Hypothalamus (tissue), 51 donors: ENCODE results near the gene TRPM5.

ENCODE experiments used
- DNase-seq, 51 donors: peaks; one replicate each; lab custom pipeline; 2025; lab: John Stamatoyannopoulos, UW

TRPM5 gene

DNA sequence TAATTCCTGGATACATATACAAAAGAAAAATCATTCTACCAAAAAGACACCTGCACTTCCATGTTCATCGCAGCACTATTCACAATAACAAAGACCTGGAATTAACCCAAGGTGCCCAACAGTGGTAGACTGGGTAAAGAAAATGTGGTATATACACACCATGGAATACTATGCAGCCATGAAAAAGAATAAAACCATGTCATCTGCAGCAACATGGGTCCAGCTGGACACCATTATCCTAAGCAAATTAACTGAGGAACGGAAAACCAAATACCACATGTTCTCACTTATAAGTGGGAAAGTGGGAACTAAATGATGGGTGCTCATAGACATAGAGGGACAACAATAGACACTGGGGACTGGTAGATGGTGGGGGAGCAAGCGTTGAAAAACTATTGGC, 4.5 kb downstream of the TRPM5 start:
- no peak for DNase-seq

DNA sequence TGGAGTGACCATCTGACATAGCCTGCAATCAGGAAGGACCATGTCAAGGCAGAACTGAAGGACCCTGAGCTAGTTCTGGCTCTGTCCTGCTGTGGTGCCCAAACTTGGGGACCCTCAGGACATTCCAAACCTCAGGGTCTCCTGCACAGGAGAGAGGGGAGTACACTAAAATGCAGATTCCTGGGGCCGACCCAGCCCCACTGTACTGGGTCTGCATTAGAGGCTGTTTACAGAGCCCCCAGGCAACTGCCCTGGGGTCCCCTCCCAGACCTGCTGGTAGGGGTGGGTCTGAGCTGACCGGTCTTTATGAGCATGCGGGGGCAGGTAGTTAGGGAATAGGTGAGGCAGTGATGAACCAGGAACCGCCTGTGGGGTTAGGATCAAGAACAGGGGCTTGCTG, 6.8 kb downstream of the TRPM5 start:
- DNase-seq: no peak

DNA sequence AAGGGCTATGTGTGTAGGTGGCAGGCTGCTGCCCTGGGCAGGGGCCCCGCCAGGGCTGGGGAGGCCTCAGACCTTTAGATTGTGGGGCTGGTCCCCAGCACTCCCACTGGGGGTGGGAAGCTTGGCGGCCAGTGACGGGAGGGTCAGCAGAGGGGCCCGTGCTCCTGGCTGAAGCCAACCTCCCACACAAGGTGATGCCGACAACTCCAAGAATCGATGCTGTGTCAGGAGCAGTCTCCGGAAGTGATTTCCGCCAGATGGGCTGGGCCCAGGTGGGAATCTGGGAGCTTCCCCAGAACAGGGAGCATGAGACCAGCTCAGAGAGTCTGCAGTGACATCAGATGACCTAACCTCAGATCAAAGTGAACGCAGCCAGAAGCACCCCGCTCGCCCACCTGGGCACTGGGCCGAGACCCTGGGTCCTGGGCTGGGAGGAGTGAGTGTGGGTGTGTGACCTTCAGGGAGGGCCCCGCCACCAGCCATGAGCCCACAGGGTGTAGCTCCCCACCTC, 7.7 kb downstream of the TRPM5 start:
- no peak for DNase-seq

DNA sequence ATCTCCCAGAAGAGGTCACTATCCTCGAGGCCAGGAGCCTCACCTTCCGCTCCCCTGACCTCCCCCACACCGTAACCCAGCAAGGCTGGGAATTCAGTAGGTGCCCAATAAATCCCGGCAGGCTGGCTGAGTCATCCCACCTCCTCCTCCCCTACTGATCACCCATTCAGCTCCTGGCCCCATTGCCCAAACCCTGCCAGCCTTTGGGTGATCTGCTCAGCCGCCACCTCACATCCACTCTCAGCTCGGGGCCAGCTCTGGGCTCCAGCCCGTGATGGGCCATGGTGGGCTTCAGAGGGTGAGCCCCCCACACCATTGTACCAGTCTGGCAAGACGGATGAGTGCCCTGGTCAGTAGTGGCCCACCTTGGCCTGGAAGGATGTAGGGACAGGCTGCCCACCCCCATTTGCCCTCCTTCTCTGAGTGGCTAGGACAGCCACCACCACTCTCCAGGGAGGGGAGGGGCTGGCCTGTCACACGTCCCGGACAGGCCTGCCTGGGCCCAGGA, 8.2 kb downstream of the TRPM5 start:
- no peak for DNase-seq

DNA sequence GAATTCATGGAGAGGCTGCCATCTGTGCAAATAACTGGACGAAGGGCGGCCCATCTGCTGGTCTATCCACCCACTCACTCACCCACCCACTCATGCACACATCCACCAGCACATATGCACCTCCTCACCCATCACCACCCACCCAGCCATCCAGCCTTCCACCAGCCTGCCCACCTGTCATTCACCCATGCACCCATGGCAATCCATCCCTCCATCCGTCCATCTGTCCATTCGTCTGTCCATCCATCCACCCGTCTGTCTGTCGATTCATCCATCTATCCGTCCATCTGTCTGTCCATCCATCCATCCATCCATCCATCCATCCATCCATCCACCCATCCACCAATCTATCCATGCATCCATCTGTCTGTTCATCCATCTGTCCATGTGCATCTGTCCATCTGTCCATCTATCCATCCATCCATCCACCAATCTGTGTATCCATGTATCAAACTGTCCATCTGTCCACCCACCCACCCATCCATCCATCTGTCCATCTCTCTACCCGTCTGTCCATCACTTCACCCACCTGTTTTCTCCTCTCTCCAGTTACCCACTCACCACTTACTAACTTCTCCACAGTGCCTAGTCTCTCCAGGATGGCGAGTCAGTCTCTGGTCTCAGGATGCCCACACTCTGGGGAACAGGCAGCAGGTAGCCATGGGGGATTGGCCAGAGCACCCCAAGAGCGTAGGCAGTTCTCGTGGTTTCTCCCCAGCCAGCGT, 8.9 kb downstream of the TRPM5 start:
- DNase-seq: no peak

DNA sequence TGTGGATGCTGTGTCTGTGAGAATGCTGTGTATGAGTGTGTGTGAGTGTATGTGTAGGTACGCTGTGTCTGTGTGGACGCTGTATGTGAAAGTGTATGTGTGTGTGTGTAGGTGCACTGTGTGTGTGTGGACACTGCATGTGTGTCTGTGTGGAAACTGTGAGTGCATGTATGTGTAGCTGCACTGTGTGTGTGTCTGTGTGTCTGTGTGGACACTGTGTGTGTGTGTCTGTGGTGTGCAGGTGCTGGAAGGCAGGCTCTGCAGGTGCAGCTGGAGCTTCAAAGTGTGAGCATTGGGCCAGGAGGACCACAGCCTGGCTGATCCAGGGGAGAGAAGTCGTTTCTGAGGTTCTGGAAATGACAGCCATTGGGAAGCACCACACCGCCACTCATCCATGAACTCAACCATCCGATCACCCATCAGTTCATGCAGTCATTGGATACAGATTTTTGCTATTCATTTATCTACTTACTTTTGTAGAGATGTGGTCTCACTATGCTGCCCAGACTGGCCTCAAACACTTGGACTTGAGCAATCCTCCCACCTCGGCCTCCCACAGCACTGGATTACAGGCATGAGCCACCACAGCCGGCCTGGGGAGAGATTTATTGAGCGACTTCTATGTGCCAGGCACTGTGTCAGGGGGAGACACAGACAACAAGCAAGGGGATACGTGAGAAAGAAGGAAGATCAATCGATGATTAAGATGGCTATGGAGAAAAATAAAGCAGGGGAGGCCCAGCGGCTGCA, 9.6 kb downstream of the TRPM5 start:
- DNase-seq: no peak

DNA sequence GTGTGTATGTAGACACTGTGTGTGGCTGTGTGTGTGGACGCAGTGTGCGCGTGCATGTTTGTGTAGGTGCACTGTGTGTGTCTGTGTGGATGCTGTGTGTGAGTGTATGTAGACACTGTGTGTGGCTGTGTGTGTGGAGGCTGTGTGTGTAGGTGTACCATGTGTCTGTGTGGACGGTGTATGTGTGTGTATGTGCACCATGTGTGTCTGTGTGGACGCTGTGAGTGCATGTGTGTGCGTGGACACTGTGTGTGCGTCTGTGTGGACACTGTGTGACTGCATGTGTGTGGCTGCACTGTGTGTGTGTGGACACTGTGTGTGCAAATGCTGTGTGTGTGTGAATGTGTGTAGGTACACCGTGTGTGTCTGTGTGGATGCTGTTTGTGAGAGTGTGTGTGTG, 10.3 kb downstream of the TRPM5 start:
- no peak for DNase-seq

DNA sequence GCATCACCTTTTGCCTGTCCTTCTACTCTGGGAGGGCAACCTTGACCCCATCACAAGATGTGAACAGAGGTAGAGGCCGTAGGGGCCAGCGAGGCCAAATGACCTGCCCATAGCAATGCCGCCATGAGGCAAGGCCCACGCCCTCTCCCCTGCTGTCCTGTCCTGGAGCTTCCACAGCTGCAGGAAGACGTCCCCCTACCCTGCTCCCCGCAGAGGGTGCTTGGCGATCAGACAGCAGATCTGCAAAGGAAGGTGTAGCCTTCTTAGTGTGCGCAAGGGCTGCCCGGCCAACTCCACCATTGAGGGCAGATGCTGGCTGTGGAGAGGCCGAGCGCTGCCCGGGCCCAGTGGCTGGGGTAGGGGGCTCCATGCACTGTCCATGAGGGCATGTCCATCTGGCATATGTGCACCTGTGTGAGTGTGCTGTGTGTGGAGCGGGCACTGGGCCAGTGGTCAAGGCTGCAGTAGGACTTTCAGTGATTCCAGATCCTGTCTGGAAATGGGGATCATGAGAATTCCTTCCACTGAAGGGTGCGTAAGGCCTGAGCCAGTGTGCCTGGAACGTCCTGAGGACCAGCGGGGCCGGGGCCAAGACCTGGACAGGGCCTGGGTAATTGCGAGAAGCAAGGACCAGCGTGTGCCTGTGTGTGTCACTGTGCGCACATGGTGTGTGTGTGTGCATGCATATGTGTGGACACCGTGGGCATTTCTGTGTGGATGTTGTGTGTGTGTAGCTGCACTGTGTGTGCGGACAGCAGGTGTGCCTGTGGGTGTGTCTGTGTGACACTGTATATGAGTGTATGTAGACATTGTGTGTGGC, 11.0 kb downstream of the TRPM5 start:
- no peak for DNase-seq

DNA sequence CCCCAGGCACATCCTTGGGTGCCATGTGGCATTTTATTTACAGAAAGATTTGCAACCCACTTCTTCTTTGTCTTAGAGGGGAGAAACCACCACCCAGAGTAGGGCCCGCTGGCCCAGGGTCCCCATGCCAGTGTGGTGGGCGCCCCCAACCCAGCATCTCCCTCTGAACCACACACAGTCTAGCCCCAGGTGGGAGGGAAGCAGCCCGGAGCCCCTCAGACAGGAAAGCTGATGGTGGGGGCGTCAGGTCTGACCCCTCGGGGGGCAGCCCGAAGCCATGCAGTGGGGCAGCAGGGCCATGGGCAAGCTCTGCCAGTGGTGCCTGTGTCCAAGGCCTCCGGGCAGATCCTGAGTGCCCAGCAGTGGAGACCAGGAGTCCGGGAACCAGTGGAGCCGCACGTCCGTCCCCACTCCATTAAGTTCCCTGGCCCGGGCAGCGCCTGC, 11.7 kb downstream of the TRPM5 start:
- DNase-seq: no peak

DNA sequence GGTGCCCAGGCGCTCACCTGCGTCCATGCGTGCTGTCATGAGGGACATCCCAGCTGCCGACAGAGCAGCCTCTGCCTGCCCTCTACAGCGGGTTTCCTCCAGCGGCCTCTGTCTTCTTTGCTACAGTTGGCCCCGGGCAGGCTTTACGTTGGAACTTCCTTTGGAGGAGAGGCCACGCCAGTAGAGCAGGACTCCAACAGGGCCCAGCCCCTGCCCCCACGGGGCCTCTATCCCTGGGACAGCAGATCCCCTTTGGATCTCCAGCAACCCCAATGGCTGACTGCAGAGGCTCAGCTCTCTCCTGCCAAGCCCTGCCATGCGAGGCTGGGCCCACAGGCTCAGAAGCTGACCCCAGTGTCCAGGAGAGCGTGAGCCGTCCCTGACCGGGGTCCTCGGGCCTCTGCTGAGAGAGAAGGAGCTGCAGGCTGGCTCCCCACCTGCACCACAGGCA, 12.1 kb downstream of the TRPM5 start:
- DNase-seq: no peak

DNA sequence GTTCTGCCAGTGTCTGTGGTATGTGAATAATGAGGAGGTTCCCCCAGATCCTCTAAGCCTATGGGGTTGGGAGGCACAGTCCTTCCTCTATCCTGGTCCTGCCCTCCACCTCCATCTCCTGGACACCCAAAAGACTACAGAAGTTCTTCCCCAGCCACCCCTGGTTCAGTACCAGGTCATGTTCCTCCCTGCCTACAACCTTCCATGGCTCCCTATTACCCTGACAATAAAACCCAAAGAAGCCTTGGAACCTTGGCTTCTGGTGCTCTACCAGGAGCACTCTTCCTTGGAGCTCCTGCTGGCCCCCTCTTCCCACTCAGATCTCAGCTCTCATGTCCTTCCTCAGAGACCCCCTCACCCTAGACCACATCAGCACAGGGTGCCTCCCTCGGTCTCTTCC, 12.9 kb downstream of the TRPM5 start:
- DNase-seq: no peak

DNA sequence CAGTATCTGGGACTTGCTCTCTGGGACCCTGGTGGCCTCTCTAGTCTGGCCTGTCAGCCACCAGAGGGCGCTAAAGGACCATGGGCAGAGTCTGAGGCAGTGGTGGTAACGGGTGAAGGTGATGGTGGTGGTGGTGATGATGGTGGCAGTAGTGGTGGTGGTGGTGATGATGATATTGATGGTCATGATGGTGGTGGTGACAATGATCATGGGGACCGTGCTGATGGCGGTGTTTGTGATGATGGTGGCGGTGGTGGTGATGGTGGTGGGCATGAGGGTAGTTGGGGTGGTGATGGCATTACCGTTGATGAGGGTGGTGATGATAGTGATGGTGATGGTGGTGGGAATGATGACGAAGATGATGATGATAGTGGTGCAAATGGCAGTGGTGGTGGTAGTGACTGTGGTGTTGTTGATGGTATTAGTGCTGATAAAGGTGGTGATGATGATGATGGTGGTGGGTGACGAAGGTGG, 16.0 kb downstream of the TRPM5 start:
- peak in 35 of 51 donors; percentile 4 to 74 (median 32) for DNase-seq

DNA sequence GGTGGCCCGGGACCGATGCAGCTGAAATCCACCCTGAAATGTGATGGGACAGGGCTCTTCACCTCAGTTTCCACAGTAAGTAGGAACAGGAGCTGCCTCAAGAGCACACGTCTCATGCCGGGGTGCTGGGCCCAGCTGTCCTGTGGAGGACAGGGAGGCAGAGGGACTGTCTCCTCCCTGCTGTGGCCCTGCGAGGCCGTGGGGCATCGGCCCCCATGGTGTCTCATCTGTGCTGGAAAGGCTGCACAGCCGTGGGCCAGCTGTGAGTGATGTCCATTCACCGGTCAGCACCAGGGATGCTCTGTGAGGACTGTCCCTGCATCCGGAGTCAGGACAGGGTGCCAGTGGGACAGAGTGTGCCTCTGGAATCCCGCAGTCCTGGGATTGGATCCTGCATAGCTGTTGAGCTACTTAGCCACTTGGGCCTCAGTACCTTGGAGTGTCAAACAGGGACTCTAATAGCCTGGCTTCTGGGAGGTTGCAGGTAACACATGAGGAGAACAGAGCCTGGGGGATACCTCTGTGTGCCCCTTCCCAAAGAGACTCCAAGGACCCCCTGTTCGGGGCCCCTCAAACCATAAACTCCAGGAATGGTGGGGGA, 16.5 kb downstream of the TRPM5 start:
- DNase-seq: no peak

DNA sequence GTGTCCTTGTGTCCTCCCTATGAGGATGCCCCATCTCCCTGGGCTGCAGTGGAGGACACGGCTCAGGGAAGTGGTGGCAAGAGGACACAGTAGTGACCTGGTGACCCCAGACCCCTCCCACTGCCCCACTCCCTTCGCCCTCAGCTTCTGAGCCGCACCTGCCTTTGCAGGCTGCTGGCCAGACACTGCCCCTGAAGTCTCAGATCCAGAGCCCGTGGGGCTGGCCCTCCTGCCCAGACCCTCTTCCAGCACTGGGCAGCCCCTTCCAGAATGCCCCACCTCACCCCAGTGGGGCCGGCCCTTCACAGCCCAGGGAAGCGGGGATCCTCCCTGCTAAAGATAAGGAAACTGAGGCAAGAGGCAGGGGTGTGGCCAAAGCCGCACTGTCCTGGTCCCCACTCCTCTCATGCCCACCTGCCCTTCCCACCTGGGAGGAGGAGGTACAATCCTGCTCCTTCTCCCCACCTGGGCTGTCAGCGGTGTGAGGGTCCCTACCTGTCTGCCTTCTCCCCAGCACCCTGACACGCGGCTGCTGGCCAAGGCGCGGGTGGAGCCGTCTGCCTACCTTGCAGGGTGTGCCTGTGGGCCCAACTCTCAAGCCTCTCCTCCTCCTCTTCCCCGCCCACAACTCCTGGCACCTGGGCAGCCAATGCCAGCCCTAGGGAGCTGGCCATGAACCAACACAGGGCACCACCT, 17.3 kb downstream of the TRPM5 start:
- DNase-seq: no peak

DNA sequence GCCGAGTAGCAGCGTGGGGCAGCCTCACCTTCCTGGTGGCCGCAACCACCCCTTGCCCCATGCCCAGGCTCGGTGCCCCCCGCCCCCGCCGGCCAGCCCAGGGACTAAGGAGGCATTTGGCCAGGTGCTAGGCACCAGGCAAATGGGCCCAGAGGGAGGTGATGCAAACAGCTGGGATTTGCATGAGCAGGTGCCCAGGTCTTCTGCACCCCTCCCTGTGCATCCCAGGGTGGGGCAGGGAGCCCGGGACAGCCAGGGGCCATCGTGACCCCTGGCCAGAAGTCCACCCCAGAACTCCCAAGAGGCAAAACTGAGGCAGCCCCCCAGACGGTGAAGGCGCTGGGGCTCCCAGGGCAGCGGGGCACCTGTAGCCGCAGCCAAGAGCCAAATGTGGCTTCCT, 18.1 kb downstream of the TRPM5 start:
- DNase-seq: no peak

DNA sequence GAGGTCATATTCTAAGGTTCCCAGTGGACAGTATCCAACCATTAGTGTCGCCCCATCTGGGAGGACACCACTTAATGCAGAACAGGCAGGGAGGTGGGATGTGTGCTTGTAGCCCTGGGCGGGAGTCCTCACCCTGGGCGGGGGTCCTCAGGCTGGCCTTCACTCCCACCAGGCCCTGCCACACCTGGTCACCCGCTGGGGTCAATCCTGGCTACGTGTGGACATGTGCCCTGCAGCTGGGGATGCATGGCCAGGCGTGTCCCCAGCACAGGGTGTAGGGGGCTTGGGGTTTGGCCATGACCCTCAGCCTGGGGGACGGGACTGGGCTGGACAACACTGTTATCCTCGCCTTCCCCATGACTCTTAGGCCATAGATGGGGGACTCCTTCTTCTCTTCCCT, 18.8 kb downstream of the TRPM5 start:
- no peak for DNase-seq

DNA sequence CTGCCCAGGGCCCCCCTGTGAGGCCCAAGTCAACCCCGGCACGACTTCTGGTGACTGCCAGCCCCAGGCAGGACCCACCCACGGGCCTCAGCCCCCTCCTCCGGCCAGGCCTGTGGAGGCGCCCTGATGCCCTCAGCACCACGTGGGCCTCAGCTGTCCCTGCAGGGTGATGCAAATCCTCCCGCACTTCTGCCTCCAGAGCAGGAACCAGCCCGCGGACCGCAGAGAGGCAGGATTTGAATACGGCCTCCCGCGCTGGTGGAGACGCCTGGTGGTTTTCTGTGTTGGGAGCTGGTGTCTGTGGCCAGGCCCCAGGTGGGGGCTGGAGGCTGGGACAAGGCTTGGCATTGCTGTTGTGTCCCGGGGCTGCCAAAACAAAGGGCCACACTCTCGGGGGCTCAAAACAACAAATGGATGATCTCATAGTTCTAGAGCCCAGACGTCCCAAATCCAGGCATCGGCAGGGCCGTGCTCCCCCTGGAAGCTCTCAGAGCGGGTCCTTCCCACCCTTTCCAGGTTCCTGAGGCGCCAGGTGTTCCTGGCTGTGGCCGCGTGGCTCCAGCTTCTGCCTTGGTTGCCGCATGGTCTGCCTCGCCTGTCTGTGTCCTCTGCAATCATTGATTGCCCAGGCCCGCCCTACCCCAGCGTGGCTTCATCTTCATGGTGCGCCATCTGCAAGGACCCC, 19.4 kb downstream of the TRPM5 start:
- no peak for DNase-seq

DNA sequence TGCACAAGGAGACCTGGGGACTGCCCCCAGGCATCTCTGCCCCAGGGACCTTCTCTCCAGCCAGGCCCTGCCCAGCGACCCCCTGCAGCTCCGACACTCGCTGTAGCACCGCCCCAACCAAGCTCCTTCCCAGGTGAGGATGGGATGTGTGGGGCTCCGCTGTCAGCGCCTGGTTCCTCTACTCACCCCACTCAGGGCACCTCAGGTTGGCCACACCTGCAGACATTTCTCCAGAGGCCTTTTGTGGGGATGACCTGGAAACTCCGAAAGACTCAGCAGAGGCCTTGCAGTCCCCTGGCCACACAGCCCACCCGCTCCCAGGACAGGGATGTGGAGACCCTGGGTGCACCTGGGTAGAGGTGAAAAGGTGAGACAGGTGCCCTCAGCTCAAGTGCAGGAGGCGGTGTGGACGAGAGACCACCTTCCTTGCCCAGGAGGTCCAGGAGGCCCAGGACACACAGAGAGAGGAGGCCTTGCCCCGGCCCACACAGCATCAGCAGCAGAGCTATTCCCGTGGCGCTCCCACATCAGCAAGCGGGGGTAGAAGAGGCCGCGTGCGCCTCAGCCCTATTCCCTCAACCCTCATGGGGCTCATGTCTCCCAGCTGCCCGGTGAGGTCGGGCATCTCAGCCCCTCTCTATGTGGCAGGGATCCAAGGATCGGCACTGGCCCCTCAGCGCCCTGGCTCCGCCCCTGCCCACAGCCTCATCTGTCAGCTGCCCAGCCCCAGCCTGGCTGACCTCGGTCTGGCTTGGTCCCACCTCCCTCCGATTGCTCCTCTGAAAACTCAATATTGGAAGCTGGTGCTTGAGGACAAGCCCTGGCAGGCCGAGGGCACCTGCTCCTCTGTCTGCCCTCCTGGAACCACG, 20.9 kb downstream of the TRPM5 start:
- DNase-seq: no peak
